MG63 (cell line): ENCODE measurements around the gene PRKAG2. TPM values are rescaled to one million over a fixed set of nuclear protein-coding genes. Genes with fewer than 3 reads are reported as not detected.
A peak's percentile ranks its signal among the peaks of the same experiment; 100 is the strongest.

Experiments used
- DNase-seq: peaks from one replicate; pipeline ENCODE4 v3.0.0-alpha.2; 2020
- H3K27me3 ChIP-seq: fragments of 250-450 bp; sonication (Bioruptor Pico); 2 replicates; pipeline ENCODE4 v1.5.1; 2020; ENCODE audit warnings: mild to moderate bottlenecking, moderate library complexity
- H3K36me3 ChIP-seq: fragments of 250-450 bp; sonication (Bioruptor Pico); 2 replicates; pipeline ENCODE4 v1.5.1; 2020; ENCODE audit warnings: mild to moderate bottlenecking, moderate library complexity
- H3K4me3 ChIP-seq: fragments of 250-450 bp; sonication (Bioruptor Pico); 2 replicates; pipeline ENCODE4 v1.5.1; 2020; ENCODE audit warnings: mild to moderate bottlenecking, moderate library complexity
- H3K9me3 ChIP-seq: fragments of 250-450 bp; sonication (Bioruptor Pico); 2 replicates; pipeline ENCODE4 v1.5.1; 2020; ENCODE audit warnings: mild to moderate bottlenecking, moderate library complexity
- total RNA-seq: library from RNA; depleted of rRNA; stranded (reverse); fragments of >200 nt; shearing (Covaris generic); gene quantifications from 2 replicates; pipeline ENCODE4 v1.2.3, GENCODE V29; 2014; ENCODE audit warnings: low replicate concordance

PRKAG2 gene
- total RNA-seq, 1 experiment from 2014 or later, result 15.2 TPM

GRCh38 chr7:151773797-151774196 lies 103.1 kb downstream of the PRKAG2 start:
- no peak for DNase-seq

DNA sequence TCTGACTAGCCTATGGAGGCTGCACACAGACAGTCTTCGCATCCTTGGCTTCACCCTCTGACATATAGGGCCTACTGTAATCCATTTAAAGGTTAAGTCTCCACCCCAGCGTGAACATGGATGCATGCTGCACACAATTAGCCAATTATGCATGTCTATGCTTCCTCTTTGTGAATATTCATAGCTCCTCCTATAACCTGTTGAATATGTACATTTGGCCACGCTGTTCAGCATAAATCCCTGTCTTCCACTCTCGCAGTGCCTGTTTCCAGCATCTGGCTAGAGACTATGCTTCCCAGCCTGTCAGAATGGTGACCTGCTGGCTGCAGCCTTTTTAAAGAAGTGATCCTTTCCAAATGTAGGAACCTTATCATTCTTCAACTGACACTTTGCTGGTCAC lies 106.7 kb downstream of the PRKAG2 start:
- no peaks in the 10 kb centered on the region for H3K36me3 ChIP-seq
- no peaks in the 10 kb centered on the region for H3K27me3 ChIP-seq
- H3K9me3 ChIP-seq, result no peaks in the 10 kb centered on the region

More at GRCh38 chr7:151773797-151774196, 103.1 kb downstream of the PRKAG2 start:
- Histone ChIP-seq H3K27me3 (no peaks in the 10 kb centered on the region), H3K36me3 (no peaks in the 10 kb centered on the region), H3K4me3 (no peak overlapping the region), H3K9me3 (no peaks in the 10 kb centered on the region)

DNA sequence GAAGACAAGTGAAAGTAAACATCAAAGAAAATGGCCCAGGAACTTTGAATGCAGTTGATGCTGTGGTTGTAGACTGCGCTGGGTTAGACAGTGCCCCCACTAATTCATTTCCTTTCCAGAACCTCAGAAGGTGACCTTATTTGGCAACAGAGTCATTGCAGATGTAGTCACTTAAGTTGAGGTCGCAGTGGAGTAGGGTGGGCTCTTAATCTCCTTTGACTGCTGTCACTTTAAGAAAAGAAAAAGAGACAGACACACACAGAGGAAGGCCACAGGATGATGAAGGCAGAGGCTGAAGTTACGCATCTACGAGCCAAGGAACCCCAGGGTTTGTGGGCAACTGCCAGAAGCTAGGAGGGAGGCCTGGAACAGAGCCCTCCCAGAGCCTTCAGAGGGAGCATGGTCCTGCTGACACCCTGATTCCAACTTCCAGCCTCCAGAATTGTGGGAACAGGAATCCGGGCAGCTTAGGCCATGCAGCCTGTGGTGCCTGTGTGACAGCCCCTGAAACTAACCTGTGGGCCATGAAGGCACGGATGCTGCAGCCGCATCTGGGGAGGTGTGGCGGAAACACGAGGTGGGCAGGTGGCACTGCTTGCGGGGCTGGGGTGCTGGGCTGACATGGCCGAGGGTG lies 107.6 kb downstream of the PRKAG2 start:
- Histone ChIP-seq H3K36me3 (no peaks in the 10 kb centered on the region), H3K27me3 (no peaks in the 10 kb centered on the region), H3K9me3 (no peaks in the 10 kb centered on the region), H3K4me3 (no peak overlapping the region)
- DNase-seq, result peak; percentile 15

More for the DNA sequence above, 106.7 kb downstream of the PRKAG2 start:
- DNase-seq, result no peak
- H3K4me3 ChIP-seq, result no peak overlapping the region

GRCh38 chr7:151768805-151769187 lies 108.1 kb downstream of the PRKAG2 start:
- no peaks in the 10 kb centered on the region for H3K9me3 ChIP-seq
- no peaks in the 10 kb centered on the region for H3K27me3 ChIP-seq
- DNase-seq, result no peak
- H3K4me3 ChIP-seq, result no peak overlapping the region
- H3K36me3 ChIP-seq, result no peaks in the 10 kb centered on the region

DNA sequence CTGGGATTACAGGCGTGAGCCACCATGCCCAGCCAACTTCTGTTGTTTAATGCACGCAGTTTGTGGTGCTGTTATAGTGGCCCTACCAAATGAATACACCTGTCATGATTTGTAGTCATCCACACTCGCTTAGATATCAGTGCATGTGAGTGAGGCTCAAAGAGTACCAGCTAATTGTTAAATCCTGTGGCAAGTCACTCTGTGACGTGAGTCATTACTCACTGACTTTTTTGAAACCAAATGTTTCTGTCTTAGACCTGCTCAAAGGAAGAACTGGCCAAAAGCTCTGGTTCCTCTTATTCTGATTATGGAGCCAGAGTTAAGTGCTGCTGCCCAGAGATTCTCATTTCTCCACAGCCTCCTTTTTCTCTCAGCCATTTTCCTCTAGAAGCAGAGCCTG lies 109.4 kb downstream of the PRKAG2 start:
- H3K27me3 ChIP-seq, result no peaks in the 10 kb centered on the region
- no peak for DNase-seq
- H3K4me3 ChIP-seq, result no peak overlapping the region
- no peaks in the 10 kb centered on the region for H3K9me3 ChIP-seq
- no peaks in the 10 kb centered on the region for H3K36me3 ChIP-seq

GRCh38 chr7:151764056-151764920 lies 112.6 kb downstream of the PRKAG2 start:
- H3K9me3 ChIP-seq, result no peaks in the 10 kb centered on the region
- H3K27me3 ChIP-seq, result no peaks in the 10 kb centered on the region
- no peak overlapping the region for H3K4me3 ChIP-seq
- no peaks in the 10 kb centered on the region for H3K36me3 ChIP-seq
- no peak for DNase-seq

GRCh38 chr7:151763420-151763984 lies 113.4 kb downstream of the PRKAG2 start:
- H3K36me3 ChIP-seq, result no peaks in the 10 kb centered on the region
- no peaks in the 10 kb centered on the region for H3K27me3 ChIP-seq
- DNase-seq, result no peak
- no peaks in the 10 kb centered on the region for H3K9me3 ChIP-seq
- H3K4me3 ChIP-seq, result no peak overlapping the region

DNA sequence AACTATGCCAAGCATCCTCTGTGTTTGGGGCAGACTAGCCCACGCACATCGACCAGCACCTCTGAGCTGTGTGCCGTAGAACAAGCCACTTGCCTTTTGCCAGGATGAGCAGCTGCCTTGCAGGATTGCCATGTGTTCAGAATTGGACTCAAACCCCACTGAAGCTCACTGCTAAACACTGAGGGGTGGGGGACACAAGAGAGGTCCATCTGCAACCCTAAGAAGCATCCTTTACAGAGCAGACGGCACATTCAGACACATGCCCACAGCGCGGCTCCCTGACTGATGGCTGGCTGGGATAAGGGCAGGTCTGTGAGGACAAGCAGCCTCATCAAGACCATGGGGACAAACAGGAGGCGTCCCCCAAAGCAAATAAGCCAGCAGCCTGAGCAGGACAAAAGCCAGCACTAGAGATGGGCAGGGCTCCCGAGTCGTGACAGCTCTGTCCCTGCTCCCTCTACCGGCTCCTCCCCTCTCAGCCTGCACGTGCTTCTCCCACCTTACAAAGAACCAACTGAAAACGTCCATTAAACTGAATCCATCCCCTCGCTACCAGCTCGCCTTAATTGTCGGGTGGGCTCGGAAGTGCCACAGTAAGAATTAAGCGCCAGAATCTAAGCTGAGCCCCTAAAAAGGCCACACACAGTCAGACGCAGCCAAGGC lies 114.2 kb downstream of the PRKAG2 start:
- no peak overlapping the region for H3K4me3 ChIP-seq
- no peaks in the 10 kb centered on the region for H3K9me3 ChIP-seq
- DNase-seq, result no peak
- no peaks in the 10 kb centered on the region for H3K27me3 ChIP-seq
- no peaks in the 10 kb centered on the region for H3K36me3 ChIP-seq

DNA sequence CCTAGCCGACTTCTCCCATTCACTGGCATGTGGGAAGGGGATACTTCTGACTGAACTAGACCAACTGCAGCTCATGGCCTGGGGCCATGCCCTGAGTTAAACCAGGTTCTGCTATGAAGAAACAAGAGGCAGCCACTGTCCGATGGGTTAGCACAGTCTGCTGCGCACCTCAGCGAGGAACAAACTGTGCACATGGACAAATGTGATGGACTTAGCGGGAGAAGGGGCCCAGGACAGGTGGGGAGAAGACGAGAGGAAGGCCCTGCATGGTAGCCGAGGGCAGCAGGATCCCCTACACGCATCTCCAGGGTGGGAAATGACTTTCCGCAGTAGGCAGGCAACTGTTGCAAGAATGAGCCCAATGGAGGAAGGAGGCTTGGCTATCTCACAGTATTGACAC lies 115.0 kb downstream of the PRKAG2 start:
- H3K9me3 ChIP-seq, result no peaks in the 10 kb centered on the region
- H3K27me3 ChIP-seq, result no peaks in the 10 kb centered on the region
- H3K36me3 ChIP-seq, result no peaks in the 10 kb centered on the region
- no peak overlapping the region for H3K4me3 ChIP-seq
- DNase-seq, result no peak

DNA sequence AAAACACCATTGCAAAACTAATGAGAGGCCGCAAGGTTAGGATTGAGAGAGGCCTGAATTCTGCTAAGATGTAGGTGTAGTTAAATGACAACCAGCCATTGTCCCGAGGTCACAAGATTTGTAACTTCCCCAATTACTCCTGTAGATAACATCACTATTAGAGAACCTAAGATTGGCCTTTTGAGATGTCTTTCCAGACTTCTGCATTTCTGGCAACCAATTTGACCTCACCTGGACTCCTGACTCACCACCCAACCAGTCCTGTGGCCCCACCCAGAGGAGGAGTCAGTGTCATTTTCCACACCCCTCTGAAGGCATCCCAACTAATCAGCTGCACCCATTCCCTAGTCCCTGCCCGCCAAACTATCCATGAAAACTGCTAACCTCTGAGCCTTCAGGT lies 115.7 kb downstream of the PRKAG2 start:
- Histone ChIP-seq H3K36me3 (no peaks in the 10 kb centered on the region), H3K27me3 (no peaks in the 10 kb centered on the region), H3K9me3 (no peaks in the 10 kb centered on the region), H3K4me3 (no peak overlapping the region)
- no peak for DNase-seq

DNA sequence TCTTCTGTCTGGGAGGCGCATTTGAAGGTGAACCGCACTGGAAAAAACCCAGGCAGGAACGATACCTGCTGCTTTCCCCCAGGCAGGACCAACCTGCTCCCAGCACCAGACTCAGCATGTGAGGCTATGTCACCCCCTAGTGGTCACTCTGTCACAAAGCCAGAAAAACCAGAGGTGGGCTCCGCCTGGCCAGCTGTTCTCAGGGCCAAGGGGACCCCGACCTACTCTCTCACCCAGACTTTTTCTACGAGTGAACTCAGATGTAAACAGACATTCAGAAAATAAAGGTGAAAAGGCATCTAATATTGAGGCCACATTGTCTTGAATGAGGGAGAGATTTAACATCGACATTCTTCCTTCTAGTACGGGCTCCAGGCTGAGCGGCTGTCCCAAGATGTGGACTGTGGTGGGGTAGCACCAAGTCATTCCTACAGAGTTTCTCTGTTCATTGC lies 117.3 kb downstream of the PRKAG2 start:
- H3K9me3 ChIP-seq, result no peaks in the 10 kb centered on the region
- H3K4me3 ChIP-seq, result no peak overlapping the region
- no peaks in the 10 kb centered on the region for H3K36me3 ChIP-seq
- no peaks in the 10 kb centered on the region for H3K27me3 ChIP-seq
- DNase-seq, result peak; percentile 27

GRCh38 chr7:151758622-151759540 lies 118.0 kb downstream of the PRKAG2 start:
- no peak for DNase-seq
- H3K36me3 ChIP-seq, result no peaks in the 10 kb centered on the region

GRCh38 chr7:151757274-151757673 lies 119.6 kb downstream of the PRKAG2 start:
- Histone ChIP-seq H3K27me3 (no peaks in the 10 kb centered on the region), H3K9me3 (no peaks in the 10 kb centered on the region), H3K4me3 (no peak overlapping the region), H3K36me3 (no peaks in the 10 kb centered on the region)
- DNase-seq, result no peak

More at GRCh38 chr7:151758622-151759540, 118.0 kb downstream of the PRKAG2 start:
- no peaks in the 10 kb centered on the region for H3K27me3 ChIP-seq
- H3K4me3 ChIP-seq, result no peak overlapping the region
- no peaks in the 10 kb centered on the region for H3K9me3 ChIP-seq

- H3K9me3 ChIP-seq, result no peaks in the 10 kb centered on the region
- H3K36me3 ChIP-seq, result no peaks in the 10 kb centered on the region
- H3K27me3 ChIP-seq, result no peaks in the 10 kb centered on the region
- no peak for DNase-seq
- no peak overlapping the region for H3K4me3 ChIP-seq
Observed at GRCh38 chr7:151756866-151757265, 120.0 kb downstream of the PRKAG2 start.

GRCh38 chr7:151756076-151756731 lies 120.7 kb downstream of the PRKAG2 start:
- no peak for DNase-seq
- Histone ChIP-seq H3K27me3 (no peaks in the 10 kb centered on the region), H3K9me3 (no peaks in the 10 kb centered on the region), H3K4me3 (no peak overlapping the region), H3K36me3 (no peaks in the 10 kb centered on the region)
